RWPE2 (cell line): ENCODE results near the gene ENTPD7.
A peak's percentile ranks its signal among the peaks of the same experiment; 100 is the strongest.

ENCODE experiments used
- ATAC-seq: fragments of 200-7000 bp; cut with Tn5 transposase; 3 replicates; pipeline ENCODE4 v1.9.1; 2021; ENCODE audit warnings: low read depth
- DNase-seq: peaks from one replicate; pipeline ENCODE4 v3.0.0-alpha.2; 2020; ENCODE audit warnings: low spot score
- H3K27ac ChIP-seq: fragments of 450-650 bp; 2 replicates; pipeline ENCODE4 v1.5.1; 2017; ENCODE audit warnings: mild to moderate bottlenecking; ENCODE audit not compliant: poor library complexity, severe bottlenecking
- H3K27me3 ChIP-seq: fragments of 250-450 bp; sonication (Bioruptor Pico); 2 replicates; pipeline ENCODE4 v1.5.1; 2021; ENCODE audit warnings: mild to moderate bottlenecking, moderate library complexity; ENCODE audit not compliant: insufficient read depth, poor library complexity, severe bottlenecking
- H3K36me3 ChIP-seq: fragments of 250-450 bp; sonication (Bioruptor Pico); 2 replicates; pipeline ENCODE4 v1.5.1; 2020; ENCODE audit warnings: low read depth, mild to moderate bottlenecking, moderate library complexity
- H3K4me1 ChIP-seq: fragments of 250-450 bp; sonication (Bioruptor Pico); 2 replicates; pipeline ENCODE4 v1.5.1; 2021; ENCODE audit warnings: mild to moderate bottlenecking, moderate library complexity; ENCODE audit not compliant: insufficient read depth, poor library complexity, severe bottlenecking
- H3K4me3 ChIP-seq: fragments of 250-450 bp; sonication (Bioruptor Pico); 2 replicates; pipeline ENCODE4 v1.5.1; 2021; ENCODE audit warnings: mild to moderate bottlenecking, moderate library complexity; ENCODE audit not compliant: severe bottlenecking
- H3K9me3 ChIP-seq: fragments of 250-450 bp; sonication (Bioruptor Pico); 2 replicates; pipeline ENCODE4 v1.5.1; 2021; ENCODE audit warnings: mild to moderate bottlenecking, moderate library complexity; ENCODE audit not compliant: severe bottlenecking
- CTCF ChIP-seq: fragments of 450-650 bp; IDR thresholded peaks from one replicate; pipeline ENCODE4 v1.5.1; 2017; ENCODE audit warnings: mild to moderate bottlenecking, moderate library complexity; ENCODE audit not compliant: poor library complexity, severe bottlenecking

ENTPD7 gene

GRCh38 chr10:99711129-99711719 lies 51.9 kb downstream of the ENTPD7 start:
- H3K9me3 ChIP-seq: no peaks in the 10 kb centered on the region
- no peak overlapping the region for H3K27ac ChIP-seq
- ATAC-seq (peak; percentile 85), DNase-seq (no peak)
- no peaks in the 10 kb centered on the region for H3K27me3 ChIP-seq
- TF ChIP-seq CTCF: peak; percentile 78
- peaks cover 97% of the 10 kb centered on the region for H3K36me3 ChIP-seq
- H3K4me3 ChIP-seq: no peak overlapping the region
- peaks cover 7% of the 10 kb centered on the region for H3K4me1 ChIP-seq

GRCh38 chr10:99714446-99714845 lies 55.1 kb downstream of the ENTPD7 start:
- Histone ChIP-seq H3K4me3 (no peak overlapping the region), H3K9me3 (no peaks in the 10 kb centered on the region), H3K27me3 (no peaks in the 10 kb centered on the region), H3K4me1 (peaks cover 3% of the 10 kb centered on the region), H3K36me3 (peaks cover 91% of the 10 kb centered on the region), H3K27ac (no peak overlapping the region)
- no peak for TF ChIP-seq CTCF
- DNase-seq (no peak), ATAC-seq (no peak)

- TF ChIP-seq CTCF: no peak
- H3K4me3 ChIP-seq: no peak overlapping the region
- DNase-seq (no peak), ATAC-seq (no peak)
- peaks cover 90% of the 10 kb centered on the region for H3K36me3 ChIP-seq
- H3K27me3 ChIP-seq: no peaks in the 10 kb centered on the region
- H3K4me1 ChIP-seq: no peaks in the 10 kb centered on the region
- no peak overlapping the region for H3K27ac ChIP-seq
- H3K9me3 ChIP-seq: no peaks in the 10 kb centered on the region
Observed at GRCh38 chr10:99720387-99720786, 61.1 kb downstream of the ENTPD7 start.

- no peaks in the 10 kb centered on the region for H3K9me3 ChIP-seq
- no peak overlapping the region for H3K4me3 ChIP-seq
- H3K27ac ChIP-seq: no peak overlapping the region
- no peaks in the 10 kb centered on the region for H3K27me3 ChIP-seq
- DNase-seq (no peak), ATAC-seq (no peak)
- TF ChIP-seq CTCF: no peak
- H3K36me3 ChIP-seq: peaks cover 41% of the 10 kb centered on the region
- H3K4me1 ChIP-seq: peaks cover 9% of the 10 kb centered on the region
Observed at GRCh38 chr10:99730026-99730425, 70.7 kb downstream of the ENTPD7 start.

- no peaks in the 10 kb centered on the region for H3K9me3 ChIP-seq
- no peak for DNase-seq
- no peak for TF ChIP-seq CTCF
- H3K27ac ChIP-seq: peak overlapping the region; percentile 82
- H3K36me3 ChIP-seq: peaks cover 36% of the 10 kb centered on the region
- peaks cover 9% of the 10 kb centered on the region for H3K4me1 ChIP-seq
- ATAC-seq: peak; percentile 55; the same call in 2 of the 3 replicates
- H3K27me3 ChIP-seq: no peaks in the 10 kb centered on the region
- H3K4me3 ChIP-seq: peak overlapping the region; percentile 53
Observed at GRCh38 chr10:99731306-99732032, 72.2 kb downstream of the ENTPD7 start.
